Colon (tissue), 2 donors: ENCODE results near the gene CNOT10.
"Not testable (repeated sequence)": the region's sequence is repeated elsewhere in the genome, so short reads cannot be mapped to it uniquely, and the experiment has no call there.

Experiments used
- FAIRE-seq: peaks from 2 replicates; lab custom pipeline; 2012; peaks lifted over from hg19 to GRCh38; lab: Jason Lieb, UNC
- donor health status: control.
- donor health status: control.

CNOT10 gene

GRCh38 chr3:32758375-32758753, 73.4 kb downstream of the CNOT10 start:
- FAIRE-seq: no peak

- no peak for FAIRE-seq
Observed at GRCh38 chr3:32759342-32759741, 74.4 kb downstream of the CNOT10 start.

- FAIRE-seq: no peak
Observed at GRCh38 chr3:32764481-32764880, 79.5 kb downstream of the CNOT10 start.

GRCh38 chr3:32778389-32778788, 93.4 kb downstream of the CNOT10 start:
- FAIRE-seq: no peak

GRCh38 chr3:32780071-32780734, 95.2 kb downstream of the CNOT10 start:
- no peak for FAIRE-seq

- no peak for FAIRE-seq
Observed at GRCh38 chr3:32780735-32781210, 95.8 kb downstream of the CNOT10 start.

GRCh38 chr3:32781211-32781968, 96.4 kb downstream of the CNOT10 start:
- FAIRE-seq: no peak

GRCh38 chr3:32781969-32782270, 96.9 kb downstream of the CNOT10 start:
- not testable (repeated sequence) for FAIRE-seq

- no peak for FAIRE-seq
Observed at GRCh38 chr3:32782407-32782806, 97.4 kb downstream of the CNOT10 start.

- FAIRE-seq: no peak
Observed at GRCh38 chr3:32791833-32792232, 106.8 kb downstream of the CNOT10 start.

- no peak for FAIRE-seq
Observed at GRCh38 chr3:32794487-32795308, 109.7 kb downstream of the CNOT10 start.

- FAIRE-seq: not testable (repeated sequence)
Observed at GRCh38 chr3:32796384-32796950, 111.5 kb downstream of the CNOT10 start.

GRCh38 chr3:32797776-32798175, 112.8 kb downstream of the CNOT10 start:
- FAIRE-seq: no peak

- not testable (repeated sequence) for FAIRE-seq
Observed at GRCh38 chr3:32801440-32801839, 116.5 kb downstream of the CNOT10 start.

GRCh38 chr3:32813180-32813579, 128.2 kb downstream of the CNOT10 start:
- FAIRE-seq: no peak

GRCh38 chr3:32814361-32814760, 129.4 kb downstream of the CNOT10 start:
- FAIRE-seq: no peak

GRCh38 chr3:32815841-32816438, 131.0 kb downstream of the CNOT10 start:
- no peak for FAIRE-seq

GRCh38 chr3:32816439-32817256, 131.7 kb downstream of the CNOT10 start:
- no peak for FAIRE-seq

GRCh38 chr3:32817257-32817557, 132.2 kb downstream of the CNOT10 start:
- no peak for FAIRE-seq

GRCh38 chr3:32817558-32818228, 132.7 kb downstream of the CNOT10 start, which contains the start of gene TRIM71:
TRIM71 (plus strand) TSS chr3:32817997; CDS start chr3:32818081, 84 bp downstream.
- no peak for FAIRE-seq
